HepG2 (cell line): ENCODE results near the gene PTGR2. TPM values are rescaled to one million over a fixed set of nuclear protein-coding genes. Genes with fewer than 3 reads are reported as not detected.

Experiments used
- ATAC-seq: fragments of 200-7000 bp; cut with Tn5 transposase; 3 replicates; pipeline ENCODE4 v1.9.1; 2020; ENCODE audit warnings: mild to moderate bottlenecking, moderate library complexity
- BruUV-seq: library from RNA; stranded (reverse); fragments of 400-500 nt; replicated peaks from 2 replicates; lab custom pipeline; 2021; lab: Mats Ljungman, UMichigan
- CTCF ChIA-PET: fragments of 300-600 bp; formaldehyde crosslinking; extraction: SDS; loops from one replicate; lab custom pipeline; 2021; ENCODE audit warnings: low total read pairs, inconsistent platforms, low intra/inter-chr PET ratio; lab: Yijun Ruan, JAX
- POLR2A ChIA-PET: fragments of 350-600 bp; sonication (Branson Sonifier 250); formaldehyde crosslinking; loops from one replicate; lab custom pipeline; 2020; ENCODE audit warnings: antibody characterized with exemption, inconsistent platforms; lab: Yijun Ruan, JAX
- DNase-seq: peaks from one replicate; pipeline ENCODE4 v3.0.0-alpha.2; 2015; ENCODE audit warnings: low spot score
- FAIRE-seq: peaks from 3 replicates; lab custom pipeline; 2011; peaks lifted over from hg19 to GRCh38; lab: Jason Lieb, UNC
- H2AFZ ChIP-seq: one replicate; pipeline ENCODE4 v1.6.1; 2011; ENCODE audit warnings: low read length, inconsistent platforms
- H3K27ac ChIP-seq: fragments of 300-600 bp; 3 replicates; pipeline ENCODE4 v1.8.0; 2011; ENCODE audit warnings: mixed run types, mild to moderate bottlenecking, mixed read lengths, low read length, inconsistent platforms; ENCODE audit not compliant: insufficient read depth; ENCODE audit errors: extremely low read length
- H3K27me3 ChIP-seq, 2 experiments: fragments of 200-600 bp in 1 of 2; 2 replicates in 1 of 2; 3 replicates in 1 of 2; pipeline versions ENCODE4 v1.6.0 to v1.8.0; 2011; ENCODE audit warnings: low read length in 2 of 2, mild to moderate bottlenecking in 2 of 2, moderate library complexity in 2 of 2, inconsistent platforms in 1 of 2; ENCODE audit not compliant: insufficient read depth in 2 of 2, control insufficient read depth in 1 of 2
- H3K36me3 ChIP-seq, 2 experiments: fragments of 200-600 bp in 1 of 2; replicated peaks in 1 of 2; 2 replicates in 1 of 2; 3 replicates in 1 of 2; pipeline versions ENCODE4 v1.5.1 to v1.8.0; 2011; ENCODE audit warnings: low read length in 2 of 2, inconsistent platforms in 1 of 2; ENCODE audit not compliant: insufficient read depth in 2 of 2, control insufficient read depth in 1 of 2
- H3K4me1 ChIP-seq: 2 replicates; pipeline ENCODE4 v1.5.1; 2012; ENCODE audit warnings: low read length, inconsistent platforms; ENCODE audit not compliant: insufficient read depth
- H3K4me2 ChIP-seq: 2 replicates; pipeline ENCODE4 v1.6.0; 2011; ENCODE audit warnings: low read depth, low read length, inconsistent platforms
- H3K4me3 ChIP-seq, 3 experiments: fragments of 200-600 bp in 1 of 3; sonication (generic), shearing (Covaris generic) in 1 of 3; replicated peaks in 1 of 3; 2 replicates each; pipeline ENCODE4 v1.5.1; 2011 to 2016; ENCODE audit warnings: low read length in 3 of 3, inconsistent platforms in 2 of 3, low read depth in 2 of 3, mild to moderate bottlenecking in 2 of 3, control low read depth in 1 of 3, mixed read lengths in 1 of 3; ENCODE audit not compliant: insufficient read depth in 1 of 3
- H3K79me2 ChIP-seq: one replicate; pipeline ENCODE4 v1.6.1; 2011; ENCODE audit warnings: low read length, inconsistent platforms; ENCODE audit not compliant: insufficient read depth
- H3K9ac ChIP-seq: 2 replicates; pipeline ENCODE4 v1.6.0; 2011; ENCODE audit warnings: mild to moderate bottlenecking, low read depth, low read length, inconsistent platforms; ENCODE audit not compliant: insufficient read depth
- H3K9me3 ChIP-seq: 2 replicates; pipeline ENCODE4 v1.5.1; 2012; ENCODE audit warnings: mild to moderate bottlenecking, low read length
- H4K20me1 ChIP-seq: 2 replicates; pipeline ENCODE4 v1.6.0; 2011; ENCODE audit warnings: inconsistent platforms, mild to moderate bottlenecking, low read length, moderate library complexity; ENCODE audit not compliant: insufficient read depth
- ATF3 ChIP-seq: sonication (generic); formaldehyde crosslinking; IDR thresholded peaks from 2 replicates; pipeline ENCODE4 v1.4.0; 2020; ENCODE audit warnings: missing genetic modification reagents
- HMGXB4 ChIP-seq, 2 experiments: sonication (generic) in 1 of 2; formaldehyde crosslinking in 1 of 2; IDR thresholded peaks; 2 replicates each; pipeline versions ENCODE4 v1.4.0 to v1.6.1; 2018 to 2020; ENCODE audit warnings: missing genetic modification reagents in 2 of 2, borderline replicate concordance in 1 of 2, low read depth in 1 of 2, mild to moderate bottlenecking in 1 of 2, missing biosample characterization in 1 of 2
- MED13 ChIP-seq: sonication (generic); formaldehyde crosslinking; IDR thresholded peaks from 2 replicates; pipeline ENCODE4 v1.5.0; 2020; ENCODE audit warnings: missing genetic modification reagents
- NR2F1 ChIP-seq, 2 experiments: fragments of 450-650 bp in 1 of 2; formaldehyde crosslinking in 1 of 2; IDR thresholded peaks; 2 replicates each; pipeline versions ENCODE4 v1.5.0 to v1.6.1; 2016 to 2020; ENCODE audit warnings: mild to moderate bottlenecking in 1 of 2, missing compliant biosample characterization in 1 of 2, missing genetic modification reagents in 1 of 2, moderate library complexity in 1 of 2
- ZNF780A ChIP-seq: sonication (generic); formaldehyde crosslinking; IDR thresholded peaks from 2 replicates; pipeline ENCODE4 v1.8.0; 2022; ENCODE audit warnings: mild to moderate bottlenecking, missing genetic modification reagents, moderate library complexity
- WGBS: methylation state at CpG from one replicate; pipeline ENCODE4 v1.1.6; 2017; ENCODE audit warnings: low lambda C conversion rate; 5-methylcytosine and 5-hydroxymethylcytosine counted together
- in situ Hi-C: cut with HindIII; loops from 2 replicates; pipeline ENCODE4 v1.10.0; 2017; ENCODE audit warnings: low pct_unique_long_range_greater_than_20kb; ENCODE audit not compliant: extremely low pct_ligation_motif_present
- intact Hi-C: fragments of 100-400 bp; cut with micrococcal nuclease; formaldehyde crosslinking; loops from one replicate; pipeline ENCODE4 v1.10.0; 2022; ENCODE audit not compliant: unreplicated experiment
- polyA plus RNA-seq, 8 experiments: library from polyadenylated mRNA; depleted of rRNA in 3 of 8; stranded (reverse) in 7 of 8; unstranded in 1 of 8; fragments of >200 nt; fragmentation: Illumina TruSeq in 4 of 8; extraction: Trizol in 4 of 8; gene quantifications; 2 replicates each; pipeline versions ENCODE4 v1.2.1 to v1.2.3, GENCODE V29; 2011 to 2016; ENCODE audit warnings: low read depth in 4 of 8, missing spikeins in 1 of 8, mixed read lengths in 1 of 8; ENCODE audit not compliant: insufficient read depth in 1 of 8
- small RNA-seq, 3 experiments: library from RNA; depleted of rRNA; stranded (forward); fragments of <200 nt; gene quantifications; one replicate each; pipeline ENCODE3, GENCODE V24; 2012; ENCODE audit warnings: low read depth in 2 of 3, low replicate concordance in 1 of 3; ENCODE audit not compliant: insufficient read length in 3 of 3, insufficient read depth in 2 of 3
- total RNA-seq, 5 experiments: library from RNA; depleted of rRNA; stranded (reverse); fragments of >200 nt; fragmentation: Illumina TruSeq; extraction: Trizol; gene quantifications; 2 replicates each; pipeline ENCODE4 v1.2.3, GENCODE V29; 2016; ENCODE audit warnings: low read depth in 1 of 5

The PTGR2 gene
- total and polyA plus RNA-seq, 2 of the 13 experiments (the other 11 are each of a cell fraction or from before 2014, with no cell fraction given) = 3.0 to 4.3 TPM

GRCh38 chr14:73924337-73924736, 72.7 kb downstream of the PTGR2 start:
- Histone ChIP-seq H4K20me1 (no peaks in the 10 kb centered on the region), H3K4me3 (no peak overlapping the region), H3K27me3 (no peaks in the 10 kb centered on the region), H3K9me3 (no peaks in the 10 kb centered on the region), H2AFZ (no peak overlapping the region), H3K36me3 (peaks cover 28 to 79% of the 10 kb centered on the region in 2 experiments)
- CTCF ChIA-PET = no interaction called here
- ATAC-seq = no peak
- no TSS peak for BruUV-seq
- 92% methylated on average over 5 of the region's 5 CpGs for WGBS
- no peak for TF ChIP-seq MED13 (CRISPR knock-in tag)
- no peak for TF ChIP-seq HMGXB4 (CRISPR knock-in tag; IDR thresholded peaks at IDR 0.05; ENCODE audit: borderline replicate concordance in 1 of 2, low read depth in 1 of 2)
- no peak for TF ChIP-seq ZNF780A (CRISPR knock-in tag)
- TF ChIP-seq NR2F1 (CRISPR knock-in tag; IDR thresholded peaks at IDR 0.05) = no peak
- TF ChIP-seq ATF3 = no peak
- TF ChIP-seq, all 625 proteins: peak for 0
- no peak overlapping the region for H3K4me2 ChIP-seq
- intact Hi-C loops (no loop called here), in situ Hi-C loops (no loop called here)
- no peaks in the 10 kb centered on the region for H3K79me2 ChIP-seq
- POLR2A ChIA-PET = no interaction called here
- 0 out of 2 replicates have a peak, but pooled peaks cover 10% of the 10 kb centered on the region for H3K4me1 ChIP-seq
- no peak overlapping the region for H3K9ac ChIP-seq
- DNase-seq = no peak
- no peak for FAIRE-seq
- no peak overlapping the region for H3K27ac ChIP-seq

Small RNA genes within 50 kb of the gene (small RNA-seq; reads per million reads assigned to genes)
- gene AC005520.4 = 0 reads per million in 3 experiments
- 0 reads per million in 3 experiments for gene RF00019

Other genes with a start within 250 kb of the PTGR2 start
- gene ACOT6, start 239.3 kb upstream of the PTGR2 start, total RNA-seq (2016; rRNA removed; fragmentation: Illumina TruSeq; extraction: Trizol) = 0.27 TPM in 1 of 2 replicates, not detected in the other
- gene ACOT6, start 239.3 kb upstream of the PTGR2 start, polyA plus RNA-seq (2011; rRNA removed) = 0.15 and 0.24 TPM in 2 replicates
- gene DNAL1, start 206.8 kb upstream of the PTGR2 start, total RNA-seq (2016; rRNA removed; fragmentation: Illumina TruSeq; extraction: Trizol) = 13.3 and 13.5 TPM in 2 replicates
- gene DNAL1, start 206.8 kb upstream of the PTGR2 start, polyA plus RNA-seq (2011; rRNA removed) = 0.84 and 1.4 TPM in 2 replicates
- 8.3 and 10.7 TPM in 2 replicates for gene PNMA1, start 137.4 kb upstream of the PTGR2 start, total RNA-seq (2016; rRNA removed; fragmentation: Illumina TruSeq; extraction: Trizol)
- 6.6 and 7.0 TPM in 2 replicates for gene PNMA1, start 137.4 kb upstream of the PTGR2 start, polyA plus RNA-seq (2011; rRNA removed)
- 44.3 and 55.2 TPM in 2 replicates for gene ZNF410, start 35.0 kb downstream of the PTGR2 start, total RNA-seq (2016; rRNA removed; fragmentation: Illumina TruSeq; extraction: Trizol)
- 16.7 and 19.2 TPM in 2 replicates for gene ZNF410, start 35.0 kb downstream of the PTGR2 start, polyA plus RNA-seq (2011; rRNA removed)
- gene FAM161B, start 98.3 kb downstream of the PTGR2 start, total RNA-seq (2016; rRNA removed; fragmentation: Illumina TruSeq; extraction: Trizol) = 1.6 and 2.0 TPM in 2 replicates
- gene FAM161B, start 98.3 kb downstream of the PTGR2 start, polyA plus RNA-seq (2011; rRNA removed) = 1.6 and 2.0 TPM in 2 replicates
- gene COQ6, start 98.5 kb downstream of the PTGR2 start, total RNA-seq (2016; rRNA removed; fragmentation: Illumina TruSeq; extraction: Trizol) = 18.1 and 18.9 TPM in 2 replicates
- gene COQ6, start 98.5 kb downstream of the PTGR2 start, polyA plus RNA-seq (2011; rRNA removed) = 33.1 and 34.7 TPM in 2 replicates
- 20.6 and 33.8 TPM in 2 replicates for gene ENTPD5, start 167.5 kb downstream of the PTGR2 start, total RNA-seq (2016; rRNA removed; fragmentation: Illumina TruSeq; extraction: Trizol)
- gene ENTPD5, start 167.5 kb downstream of the PTGR2 start, polyA plus RNA-seq (2011; rRNA removed) = 43.3 and 58.7 TPM in 2 replicates
- 2.3 and 2.4 TPM in 2 replicates for gene BBOF1, start 167.5 kb downstream of the PTGR2 start, total RNA-seq (2016; rRNA removed; fragmentation: Illumina TruSeq; extraction: Trizol)
- 1.6 and 1.7 TPM in 2 replicates for gene BBOF1, start 167.5 kb downstream of the PTGR2 start, polyA plus RNA-seq (2011; rRNA removed)
- 49.9 and 71.6 TPM in 2 replicates for gene ALDH6A1, start 232.6 kb downstream of the PTGR2 start, total RNA-seq (2016; rRNA removed; fragmentation: Illumina TruSeq; extraction: Trizol)
- gene ALDH6A1, start 232.6 kb downstream of the PTGR2 start, polyA plus RNA-seq (2011; rRNA removed) = 18.5 and 26.9 TPM in 2 replicates
- 23.3 and 30.8 TPM in 2 replicates for gene LIN52, start 233.1 kb downstream of the PTGR2 start, total RNA-seq (2016; rRNA removed; fragmentation: Illumina TruSeq; extraction: Trizol)
- gene LIN52, start 233.1 kb downstream of the PTGR2 start, polyA plus RNA-seq (2011; rRNA removed) = 8.8 and 11.4 TPM in 2 replicates